ENCODE results near the gene SMYD3.

DNA sequence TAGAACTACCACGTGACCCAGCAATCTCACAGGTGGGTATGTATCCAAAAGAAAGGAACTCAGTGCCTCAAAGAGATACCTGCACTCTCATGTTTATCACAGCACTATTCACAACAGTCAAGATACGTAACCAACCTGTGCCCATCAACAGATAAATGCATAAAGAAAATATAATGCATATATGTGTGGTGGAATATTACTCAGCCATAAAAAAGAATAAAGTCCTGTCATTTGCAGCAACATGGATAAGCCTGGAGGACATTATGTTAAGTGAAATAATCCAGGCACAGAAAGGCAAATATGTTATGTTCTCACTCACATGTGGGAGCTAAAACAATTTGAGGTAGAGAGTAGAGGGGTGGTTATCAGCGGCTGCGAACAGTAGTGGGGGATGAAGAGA is 413.8 kb downstream of the SMYD3 start:
- TF ChIP-seq, protein P1, sequence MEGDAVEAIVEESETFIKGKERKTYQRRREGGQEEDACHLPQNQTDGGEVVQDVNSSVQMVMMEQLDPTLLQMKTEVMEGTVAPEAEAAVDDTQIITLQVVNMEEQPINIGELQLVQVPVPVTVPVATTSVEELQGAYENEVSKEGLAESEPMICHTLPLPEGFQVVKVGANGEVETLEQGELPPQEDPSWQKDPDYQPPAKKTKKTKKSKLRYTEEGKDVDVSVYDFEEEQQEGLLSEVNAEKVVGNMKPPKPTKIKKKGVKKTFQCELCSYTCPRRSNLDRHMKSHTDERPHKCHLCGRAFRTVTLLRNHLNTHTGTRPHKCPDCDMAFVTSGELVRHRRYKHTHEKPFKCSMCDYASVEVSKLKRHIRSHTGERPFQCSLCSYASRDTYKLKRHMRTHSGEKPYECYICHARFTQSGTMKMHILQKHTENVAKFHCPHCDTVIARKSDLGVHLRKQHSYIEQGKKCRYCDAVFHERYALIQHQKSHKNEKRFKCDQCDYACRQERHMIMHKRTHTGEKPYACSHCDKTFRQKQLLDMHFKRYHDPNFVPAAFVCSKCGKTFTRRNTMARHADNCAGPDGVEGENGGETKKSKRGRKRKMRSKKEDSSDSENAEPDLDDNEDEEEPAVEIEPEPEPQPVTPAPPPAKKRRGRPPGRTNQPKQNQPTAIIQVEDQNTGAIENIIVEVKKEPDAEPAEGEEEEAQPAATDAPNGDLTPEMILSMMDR (IDR thresholded peaks at IDR 0.05): no peak
- TF ChIP-seq POLR2A (IDR thresholded peaks at IDR 0.05) (no peak), EP300 (IDR thresholded peaks at IDR 0.05) (no peak)

All from gastroesophageal sphincter (tissue), 3 donors.